ENCODE measurements around the gene ZNF662.

DNA sequence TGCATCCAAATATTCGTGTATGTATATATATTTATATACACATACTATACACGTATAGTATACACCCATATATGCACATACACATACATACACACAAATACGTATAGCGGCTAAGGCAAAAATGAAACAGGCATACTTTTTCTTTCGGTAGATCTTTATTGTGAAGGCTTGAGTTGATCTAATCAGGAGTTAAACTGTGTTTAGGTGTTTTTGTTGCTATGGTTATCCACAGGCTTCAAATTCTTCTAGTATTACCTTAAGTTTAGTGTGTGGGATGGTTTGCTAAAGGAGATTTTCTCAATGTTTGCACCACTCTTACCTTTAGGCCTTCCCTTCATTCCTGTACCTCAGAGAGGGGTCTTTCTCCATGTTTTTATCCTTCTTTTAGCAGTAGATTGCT, 28.2 kb downstream of the ZNF662 start:
- TF ChIP-seq, protein P1, sequence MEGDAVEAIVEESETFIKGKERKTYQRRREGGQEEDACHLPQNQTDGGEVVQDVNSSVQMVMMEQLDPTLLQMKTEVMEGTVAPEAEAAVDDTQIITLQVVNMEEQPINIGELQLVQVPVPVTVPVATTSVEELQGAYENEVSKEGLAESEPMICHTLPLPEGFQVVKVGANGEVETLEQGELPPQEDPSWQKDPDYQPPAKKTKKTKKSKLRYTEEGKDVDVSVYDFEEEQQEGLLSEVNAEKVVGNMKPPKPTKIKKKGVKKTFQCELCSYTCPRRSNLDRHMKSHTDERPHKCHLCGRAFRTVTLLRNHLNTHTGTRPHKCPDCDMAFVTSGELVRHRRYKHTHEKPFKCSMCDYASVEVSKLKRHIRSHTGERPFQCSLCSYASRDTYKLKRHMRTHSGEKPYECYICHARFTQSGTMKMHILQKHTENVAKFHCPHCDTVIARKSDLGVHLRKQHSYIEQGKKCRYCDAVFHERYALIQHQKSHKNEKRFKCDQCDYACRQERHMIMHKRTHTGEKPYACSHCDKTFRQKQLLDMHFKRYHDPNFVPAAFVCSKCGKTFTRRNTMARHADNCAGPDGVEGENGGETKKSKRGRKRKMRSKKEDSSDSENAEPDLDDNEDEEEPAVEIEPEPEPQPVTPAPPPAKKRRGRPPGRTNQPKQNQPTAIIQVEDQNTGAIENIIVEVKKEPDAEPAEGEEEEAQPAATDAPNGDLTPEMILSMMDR (IDR thresholded peaks at IDR 0.05), result no peak
- no peak for TF ChIP-seq POLR2A (IDR thresholded peaks at IDR 0.05)

All from thyroid gland (tissue), 4 donors.